AG20443 (cell line): ENCODE results near the gene TRIOBP.
"Not testable (repeated sequence)": the region's sequence is repeated elsewhere in the genome, so short reads cannot be mapped to it uniquely, and the experiment has no call there.

ENCODE experiments used
- DNase-seq: peaks from one replicate; pipeline ENCODE4 v3.0.0; 2012; ENCODE audit warnings: low spot score, mixed read lengths

TRIOBP gene

GRCh38 chr22:37777122-37777687 lies 80.4 kb downstream of the TRIOBP start:
- peak; percentile 82 for DNase-seq

DNA sequence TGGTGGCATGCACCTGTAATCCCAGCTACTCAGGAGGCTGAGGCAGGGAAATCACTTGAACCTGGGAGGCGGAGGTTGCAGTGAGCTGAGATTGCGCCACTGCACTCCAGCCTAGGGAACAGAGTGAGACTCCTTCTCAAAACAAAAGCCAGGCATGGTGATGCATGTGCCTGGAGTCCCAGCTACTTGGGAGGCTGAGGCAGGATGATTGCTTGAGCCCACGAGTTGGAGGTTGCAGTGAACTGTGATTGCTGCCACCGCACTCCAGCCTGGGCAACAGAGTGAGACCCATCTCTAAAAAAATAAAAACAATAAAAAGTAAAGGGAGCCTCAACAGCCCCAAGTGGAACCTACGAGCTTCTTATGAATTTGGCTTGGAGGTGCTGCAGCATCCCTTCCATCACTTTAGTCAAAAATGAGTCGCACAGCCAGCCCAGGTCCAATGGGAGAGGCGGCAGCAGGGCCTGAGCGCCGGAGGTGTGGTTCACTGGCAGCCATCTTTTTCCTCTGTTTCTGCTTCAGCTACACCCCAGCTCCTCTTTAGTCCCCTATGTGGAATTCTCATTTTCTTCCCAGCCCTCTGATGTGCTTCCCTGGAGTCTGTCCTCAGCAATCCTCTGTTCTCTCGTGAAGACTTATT lies 81.6 kb downstream of the TRIOBP start:
- no peak for DNase-seq

DNA sequence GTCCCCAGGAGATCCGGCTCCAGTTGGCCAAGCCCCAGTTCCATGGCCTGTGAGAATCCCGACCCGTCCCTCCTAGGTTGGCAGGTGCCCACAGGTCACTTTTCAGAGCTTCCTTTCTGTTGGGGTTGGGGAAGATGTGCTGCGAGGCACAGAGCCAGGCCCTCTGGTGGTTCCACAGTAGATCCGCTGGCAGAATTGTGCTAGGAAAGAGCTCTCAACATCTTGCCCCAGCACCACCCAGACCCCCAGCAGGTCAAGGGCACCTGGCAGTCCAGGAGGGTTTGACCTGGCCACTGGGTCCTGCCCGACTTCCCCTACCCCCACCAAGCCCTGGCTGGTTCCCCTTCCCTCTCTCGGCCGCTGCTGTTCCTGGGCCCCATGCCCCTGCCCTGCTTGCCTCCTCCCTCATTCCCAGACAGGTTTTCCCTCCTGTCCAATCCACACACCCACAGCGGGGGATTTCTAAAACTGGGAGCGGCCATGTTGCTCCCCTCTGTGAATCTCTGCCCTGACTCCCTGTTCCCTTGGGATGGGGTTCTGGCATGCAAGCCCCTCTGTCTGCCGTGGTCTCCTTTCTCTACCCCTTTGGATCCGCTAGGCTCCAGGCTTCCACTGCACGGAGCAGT lies 84.7 kb downstream of the TRIOBP start:
- peak; percentile 46 for DNase-seq

- peak; percentile 69 for DNase-seq
Measured at GRCh38 chr22:37782340-37783168, 85.7 kb downstream of the TRIOBP start.

GRCh38 chr22:37784829-37785495 lies 88.1 kb downstream of the TRIOBP start:
- no peak for DNase-seq

DNA sequence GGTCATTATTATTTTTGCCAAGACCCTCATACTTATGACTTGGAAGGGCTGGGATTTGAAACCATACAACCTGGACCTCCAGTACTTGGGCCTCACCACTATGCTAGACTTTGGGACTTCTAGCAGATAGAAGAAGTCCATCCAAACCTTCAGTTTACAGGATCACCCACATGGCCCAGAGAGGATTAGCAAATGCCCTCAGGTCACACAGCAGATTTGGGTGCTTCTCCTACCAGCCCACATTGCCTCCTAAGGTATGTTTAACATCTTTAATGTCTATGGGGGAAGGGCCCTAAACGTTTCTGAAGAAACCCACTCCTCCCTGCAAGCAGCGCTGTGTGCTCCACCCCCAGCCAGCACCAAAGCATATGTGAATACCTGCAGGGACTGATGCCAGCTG lies 93.4 kb downstream of the TRIOBP start:
- DNase-seq = no peak

GRCh38 chr22:37792494-37792893 lies 95.6 kb downstream of the TRIOBP start:
- DNase-seq = no peak

GRCh38 chr22:37794376-37794775 lies 97.5 kb downstream of the TRIOBP start:
- no peak for DNase-seq

GRCh38 chr22:37796079-37796478 lies 99.2 kb downstream of the TRIOBP start:
- DNase-seq = no peak

DNA sequence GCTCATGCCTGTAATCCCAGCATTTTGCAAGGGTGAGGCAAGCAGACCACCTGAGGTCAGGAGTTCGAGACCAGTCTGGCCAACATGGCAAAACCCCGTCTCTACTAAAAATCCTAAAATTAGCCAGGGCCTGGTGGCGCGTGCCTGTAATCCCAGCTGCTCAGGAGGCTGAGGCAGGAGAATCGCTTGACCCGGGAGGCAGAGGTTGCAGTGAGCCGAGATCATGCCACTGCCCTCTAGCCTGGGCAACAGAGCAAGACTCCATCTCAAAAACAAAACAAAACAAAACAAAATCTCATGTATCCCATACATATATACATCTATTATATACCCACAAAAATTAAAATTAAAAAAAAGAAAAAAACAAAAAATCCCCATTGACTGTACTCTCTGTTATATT lies 100.4 kb downstream of the TRIOBP start:
- DNase-seq = not testable (repeated sequence)

DNA sequence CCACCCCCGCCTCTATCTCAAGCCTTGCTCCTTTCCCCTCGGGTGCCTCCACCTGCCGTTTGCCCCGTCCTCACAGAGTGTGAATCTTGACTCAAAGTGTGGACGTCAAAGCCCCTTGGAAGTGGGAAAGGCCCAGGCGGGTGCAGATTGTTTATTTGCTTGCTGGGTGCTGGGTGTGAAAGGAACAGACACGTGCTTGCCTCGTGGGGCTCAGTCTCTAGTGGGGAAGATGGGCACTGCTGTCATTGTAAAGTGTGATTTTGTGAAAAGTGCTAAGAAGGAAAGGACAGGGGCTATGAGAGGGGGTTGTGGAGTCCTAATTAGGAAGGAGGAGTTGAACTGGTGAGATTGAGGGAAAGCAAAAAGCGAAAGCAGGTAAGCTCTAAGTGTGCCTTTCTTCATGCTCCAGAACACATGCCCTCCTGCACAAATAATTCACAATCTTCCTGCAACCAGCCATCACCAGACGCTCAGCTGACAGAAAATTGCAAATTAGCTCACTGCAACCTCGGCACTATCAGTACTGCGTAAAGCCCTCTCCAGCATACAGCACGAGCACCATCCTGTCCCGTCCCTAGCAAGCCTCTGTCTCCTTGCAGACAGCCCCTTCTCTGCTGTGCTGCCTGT lies 101.1 kb downstream of the TRIOBP start:
- no peak for DNase-seq

GRCh38 chr22:37799979-37800378 lies 103.1 kb downstream of the TRIOBP start:
- not testable (repeated sequence) for DNase-seq

DNA sequence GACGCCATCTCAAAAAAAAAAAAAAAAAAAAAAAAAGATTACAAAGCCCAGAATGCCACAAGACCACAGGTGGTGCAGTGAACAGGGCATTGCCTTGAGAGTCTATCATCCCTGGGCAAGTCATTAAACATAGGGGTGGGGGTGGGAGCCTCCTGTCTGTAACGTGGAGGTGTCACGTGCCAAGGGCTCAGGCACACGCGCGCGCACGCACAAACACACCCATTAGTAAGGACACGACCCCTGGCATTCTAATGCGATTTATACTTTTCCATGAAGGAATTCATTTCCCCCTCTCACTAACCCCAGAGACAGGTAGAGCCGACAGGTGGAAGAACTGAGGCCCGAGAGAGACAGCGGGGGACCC lies 105.1 kb downstream of the TRIOBP start:
- DNase-seq = no peak

DNA sequence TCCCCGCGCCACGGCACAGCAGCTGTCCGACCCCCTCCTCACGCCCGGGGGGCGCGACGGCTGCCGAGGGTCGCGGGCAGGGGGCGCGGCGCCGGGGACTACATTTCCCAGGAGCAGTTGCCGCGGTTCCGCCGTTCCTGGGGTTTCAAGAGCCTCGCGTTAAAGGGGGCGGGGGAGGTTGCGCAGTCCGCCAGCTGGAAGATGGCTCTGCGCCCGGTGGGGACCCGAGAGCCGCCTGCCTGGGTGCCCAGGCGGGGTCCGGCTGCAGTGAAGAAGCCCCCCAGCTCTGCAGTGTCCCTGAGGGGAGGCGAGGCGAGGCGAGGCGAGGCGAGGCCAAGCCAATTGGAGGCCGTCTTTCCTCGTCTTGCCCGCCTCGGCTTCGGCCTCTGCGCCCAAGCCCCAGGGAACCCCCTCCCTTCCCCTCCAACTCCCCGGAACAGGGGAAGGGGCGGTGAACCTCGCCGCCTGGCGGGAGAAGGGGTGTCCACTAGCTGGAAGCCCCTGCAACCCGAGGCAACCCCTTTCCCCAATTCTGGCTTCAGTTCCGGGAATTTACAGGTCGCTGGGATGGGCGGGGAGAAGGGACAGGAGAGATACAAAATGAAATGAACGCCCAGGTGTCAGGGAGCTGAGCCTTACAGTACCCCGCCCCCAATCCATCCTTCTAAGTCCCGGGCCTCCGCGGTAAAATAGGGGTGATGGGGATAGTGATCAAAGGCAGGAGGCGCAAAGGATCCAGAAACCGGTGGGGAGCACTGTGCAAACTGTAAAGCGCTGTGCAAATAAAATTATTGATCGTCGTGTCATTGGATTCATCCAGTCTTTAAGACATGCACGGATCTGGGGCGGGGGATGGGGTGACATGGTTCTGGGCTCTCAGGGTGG lies 105.7 kb downstream of the TRIOBP start:
- DNase-seq = peak; percentile 71

DNA sequence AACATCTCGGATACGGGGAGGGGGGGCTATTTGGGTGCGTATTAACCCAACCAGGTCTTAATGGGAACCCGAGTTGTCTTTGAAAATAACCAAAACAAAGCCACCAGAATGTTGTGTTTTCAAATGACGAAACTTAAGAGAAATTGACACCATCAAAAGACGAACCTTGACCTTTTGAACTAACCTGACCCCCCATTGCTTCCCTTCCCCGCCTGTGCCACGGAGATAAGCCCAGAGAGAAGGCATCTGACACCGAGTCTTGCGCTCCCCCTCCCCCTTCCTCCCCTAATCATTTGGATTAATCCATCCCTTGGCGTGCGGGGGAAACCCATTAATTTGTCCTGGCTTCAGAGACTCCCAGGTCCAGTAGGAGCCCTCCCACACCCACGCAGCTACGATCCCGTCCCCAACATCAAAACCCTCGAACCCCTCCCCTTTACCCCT lies 106.4 kb downstream of the TRIOBP start:
- no peak for DNase-seq

DNA sequence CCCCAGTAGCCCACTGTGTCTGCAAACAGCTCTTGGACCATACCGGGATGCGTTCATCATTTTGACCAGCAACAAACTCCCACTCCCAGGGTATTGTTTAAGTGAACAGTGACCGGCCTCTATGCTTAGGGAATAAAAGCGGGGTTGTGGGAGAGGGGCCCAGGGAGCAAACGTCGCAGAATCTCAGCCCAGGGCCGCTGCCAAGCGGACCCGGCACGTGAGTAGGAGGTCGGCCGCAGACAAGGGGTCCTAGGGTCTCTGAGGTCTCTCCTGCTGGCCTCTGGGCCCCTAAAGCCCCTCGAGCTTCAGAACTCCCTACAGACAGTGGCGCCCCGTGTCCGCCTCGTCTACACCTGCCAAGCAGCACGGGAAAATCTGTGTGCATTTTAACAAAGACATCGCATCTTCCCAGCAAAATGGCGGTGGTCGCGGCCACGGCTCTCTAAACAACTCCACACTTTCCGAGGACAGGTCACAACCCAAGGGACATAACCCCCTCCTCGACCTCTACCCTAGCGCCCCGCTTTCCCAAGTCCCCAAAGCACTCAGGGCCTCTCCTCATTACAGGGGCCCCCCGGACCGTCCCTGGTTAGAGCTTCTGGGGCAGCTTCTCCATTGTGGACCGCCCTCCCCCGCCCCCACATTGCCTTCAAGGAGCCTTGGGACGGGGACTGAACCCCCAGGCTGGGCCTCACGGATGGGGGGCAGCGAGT lies 106.9 kb downstream of the TRIOBP start:
- no peak for DNase-seq

DNA sequence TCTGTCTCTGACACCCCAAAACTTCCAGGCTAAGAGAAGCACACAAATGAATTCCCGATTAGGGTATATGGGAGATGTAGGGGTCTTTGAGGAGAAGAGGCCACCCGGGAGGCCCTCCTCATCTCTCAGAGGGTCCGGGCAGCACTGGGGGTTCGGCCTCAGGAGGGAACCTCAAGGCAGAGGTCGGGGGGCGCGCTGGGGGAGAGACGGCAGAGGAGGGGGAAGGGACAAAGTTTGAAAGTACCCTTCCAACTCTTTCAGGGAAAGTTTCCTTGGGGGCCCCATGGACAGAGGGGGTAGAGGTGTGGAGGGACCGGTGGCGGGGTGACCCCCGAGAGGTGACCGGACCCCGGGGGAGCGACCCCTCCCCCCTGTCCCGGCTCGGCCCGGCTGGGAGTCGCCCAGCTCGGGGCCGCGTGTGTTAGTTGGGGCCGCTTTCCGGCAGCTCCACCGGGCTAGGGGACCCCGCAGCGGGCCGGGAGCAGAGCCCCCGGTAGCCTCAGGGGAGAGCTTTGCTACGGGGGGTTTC lies 107.6 kb downstream of the TRIOBP start:
- peak; percentile 57 for DNase-seq

DNA sequence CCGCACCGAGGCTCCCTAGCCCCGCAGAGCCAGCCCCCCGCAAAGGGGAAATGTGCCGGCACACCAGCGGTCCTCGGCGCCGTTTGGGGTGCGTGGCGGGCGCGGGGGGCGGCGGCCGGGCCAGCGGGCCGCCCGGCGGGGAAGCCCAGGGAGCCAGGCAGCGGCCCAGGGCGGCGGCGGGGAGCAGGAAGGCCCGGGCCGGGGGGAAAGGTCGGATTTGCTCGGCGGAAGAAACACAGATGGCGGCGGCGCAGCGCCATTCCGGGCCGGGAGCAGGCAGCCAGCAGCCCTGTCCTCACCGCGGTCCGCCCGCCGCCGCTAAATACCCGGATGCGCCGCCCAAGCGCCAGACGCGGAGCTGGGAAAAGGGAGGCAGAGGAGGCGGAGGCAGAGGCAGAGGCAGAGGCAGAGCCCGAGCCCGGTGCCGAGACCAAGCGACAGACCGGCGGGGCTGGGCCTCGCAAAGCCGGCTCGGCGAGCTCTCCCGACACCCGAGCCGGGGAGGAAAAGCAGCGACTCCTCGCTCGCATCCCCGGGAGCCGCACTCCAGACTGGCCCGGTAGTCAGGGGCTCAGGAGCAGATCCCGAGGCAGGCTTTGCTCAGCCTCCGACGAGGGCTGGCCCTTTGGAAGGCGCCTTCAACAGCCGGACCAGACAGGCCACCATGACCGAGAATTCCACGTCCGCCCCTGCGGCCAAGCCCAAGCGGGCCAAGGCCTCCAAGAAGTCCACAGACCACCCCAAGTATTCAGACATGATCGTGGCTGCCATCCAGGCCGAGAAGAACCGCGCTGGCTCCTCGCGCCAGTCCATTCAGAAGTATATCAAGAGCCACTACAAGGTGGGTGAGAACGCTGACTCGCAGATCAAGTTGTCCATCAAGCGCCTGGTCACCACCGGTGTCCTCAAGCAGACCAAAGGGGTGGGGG lies 108.3 kb downstream of the TRIOBP start:
- DNase-seq = peak; percentile 93

DNA sequence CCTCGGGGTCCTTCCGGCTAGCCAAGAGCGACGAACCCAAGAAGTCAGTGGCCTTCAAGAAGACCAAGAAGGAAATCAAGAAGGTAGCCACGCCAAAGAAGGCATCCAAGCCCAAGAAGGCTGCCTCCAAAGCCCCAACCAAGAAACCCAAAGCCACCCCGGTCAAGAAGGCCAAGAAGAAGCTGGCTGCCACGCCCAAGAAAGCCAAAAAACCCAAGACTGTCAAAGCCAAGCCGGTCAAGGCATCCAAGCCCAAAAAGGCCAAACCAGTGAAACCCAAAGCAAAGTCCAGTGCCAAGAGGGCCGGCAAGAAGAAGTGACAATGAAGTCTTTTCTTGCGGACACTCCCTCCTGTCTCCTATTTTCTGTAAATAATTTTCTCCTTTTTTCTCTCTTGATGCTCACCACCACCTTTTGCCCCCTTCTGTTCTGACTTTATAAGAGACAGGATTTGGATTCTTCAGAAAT lies 109.0 kb downstream of the TRIOBP start:
- no peak for DNase-seq
